Neural cell (in vitro differentiated cells): Measurements from ENCODE around the gene THRSP. TPM values are rescaled to one million over a fixed set of nuclear protein-coding genes. Genes with fewer than 3 reads are reported as not detected.

ENCODE experiments used
- H2AFZ ChIP-seq: fragments of 200-600, 300-800 bp; sonication (generic), shearing (Covaris generic); 2 replicates; pipeline ENCODE4 v1.6.0; 2014; ENCODE audit warnings: low read depth, mild to moderate bottlenecking, antibody characterized with exemption, low read length, moderate library complexity
- H3F3A ChIP-seq: fragments of 200-600 bp; shearing (Covaris generic); 2 replicates; pipeline ENCODE4 v1.6.1; 2016; ENCODE audit warnings: mild to moderate bottlenecking, moderate library complexity, mixed read lengths, antibody characterized with exemption, low read length; ENCODE audit not compliant: insufficient read depth, poor library complexity, severe bottlenecking
- H3K27ac ChIP-seq: fragments of 200-600, 300-800 bp; sonication (generic), shearing (Covaris generic); 2 replicates; pipeline ENCODE4 v1.5.1; 2014; ENCODE audit warnings: mild to moderate bottlenecking, low read length, moderate library complexity
- H3K27me3 ChIP-seq: fragments of 300-800, 200-600 bp; sonication (generic), shearing (Covaris generic); 2 replicates; pipeline ENCODE4 v1.6.0; 2014; ENCODE audit warnings: mild to moderate bottlenecking, low read depth, low read length, moderate library complexity; ENCODE audit not compliant: insufficient read depth
- H3K36me3 ChIP-seq: fragments of 300-800, 200-600 bp; sonication (generic), shearing (Covaris generic); 2 replicates; pipeline ENCODE4 v1.5.1; 2014; ENCODE audit warnings: mild to moderate bottlenecking, antibody characterized with exemption, low read length, moderate library complexity; ENCODE audit not compliant: insufficient read depth
- H3K4me2 ChIP-seq: fragments of 300-800, 200-600 bp; sonication (generic), shearing (Covaris generic); 2 replicates; pipeline ENCODE4 v1.6.0; 2014; ENCODE audit warnings: mild to moderate bottlenecking, low read length
- H3K4me3 ChIP-seq: fragments of 300-800, 200-600 bp; sonication (generic), shearing (Covaris generic); 2 replicates; pipeline ENCODE4 v1.5.1; 2014; ENCODE audit warnings: mild to moderate bottlenecking, low read length, moderate library complexity
- H3K79me2 ChIP-seq: fragments of 200-600 bp; shearing (Covaris generic); replicated peaks from 2 replicates; pipeline ENCODE4 v1.6.0; 2014; ENCODE audit warnings: mild to moderate bottlenecking, low read length, moderate library complexity; ENCODE audit not compliant: insufficient read depth
- H3K9ac ChIP-seq: fragments of 300-800, 200-600 bp; sonication (generic), shearing (Covaris generic); 2 replicates; pipeline ENCODE4 v1.6.1; 2016; ENCODE audit warnings: mild to moderate bottlenecking, low read length, mixed read lengths
- H3K9me2 ChIP-seq: fragments of 200-600 bp; shearing (Covaris generic); 2 replicates; pipeline ENCODE4 v1.6.1; 2016; ENCODE audit warnings: mild to moderate bottlenecking, low read length, mixed read lengths; ENCODE audit not compliant: insufficient read depth
- H3K9me3 ChIP-seq: fragments of 200-600, 300-800 bp; sonication (generic), shearing (Covaris generic); 2 replicates; pipeline ENCODE4 v1.6.1; 2016; ENCODE audit warnings: mild to moderate bottlenecking, mixed run types, low read length, moderate library complexity, mixed read lengths
- H4K20me1 ChIP-seq: fragments of 200-600 bp; shearing (Covaris generic); 2 replicates; pipeline ENCODE4 v1.6.1; 2016; ENCODE audit warnings: mild to moderate bottlenecking, mixed run types; ENCODE audit not compliant: insufficient read depth
- CTCF ChIP-seq: fragments of 450-650 bp; IDR thresholded peaks from 2 replicates; pipeline ENCODE4 v1.5.1; 2014; ENCODE audit warnings: antibody characterized with exemption, mild to moderate bottlenecking, moderate library complexity; ENCODE audit not compliant: poor library complexity, severe bottlenecking
- EP300 ChIP-seq: fragments of 450-650 bp; conservative IDR thresholded peaks from 2 replicates; pipeline ENCODE4 v1.6.1; 2014; ENCODE audit warnings: antibody characterized with exemption, mild to moderate bottlenecking, moderate library complexity; ENCODE audit not compliant: poor library complexity, severe bottlenecking
- EZH2 ChIP-seq: fragments of 200-600, 300-800 bp; shearing (Covaris generic), sonication (generic); IDR thresholded peaks from 2 replicates; pipeline ENCODE4 v1.6.1; 2014; ENCODE audit warnings: antibody characterized with exemption, low read length, borderline replicate concordance, mild to moderate bottlenecking; ENCODE audit not compliant: insufficient read depth, poor library complexity, severe bottlenecking
- MXI1 ChIP-seq: fragments of 450-650 bp; conservative IDR thresholded peaks from 2 replicates; pipeline ENCODE4 v1.6.1; 2014; ENCODE audit warnings: antibody characterized with exemption, mild to moderate bottlenecking; ENCODE audit not compliant: poor library complexity, severe bottlenecking
- POLR2AphosphoS5 ChIP-seq: IDR thresholded peaks from 2 replicates; pipeline ENCODE4 v1.6.1; 2012
- RAD21 ChIP-seq: fragments of 450-650 bp; conservative IDR thresholded peaks from 2 replicates; pipeline ENCODE4 v1.6.1; 2014; ENCODE audit warnings: antibody characterized with exemption, mild to moderate bottlenecking, moderate library complexity
- REST ChIP-seq: IDR thresholded peaks from 2 replicates; pipeline ENCODE4 v1.6.1; 2012; ENCODE audit warnings: borderline replicate concordance
- SMC3 ChIP-seq: fragments of 450-650 bp; conservative IDR thresholded peaks from 2 replicates; pipeline ENCODE4 v1.6.1; 2014; ENCODE audit warnings: antibody characterized with exemption, mild to moderate bottlenecking, moderate library complexity; ENCODE audit not compliant: poor library complexity
- TAF1 ChIP-seq: IDR thresholded peaks from 2 replicates; pipeline ENCODE4 v1.6.1; 2012; ENCODE audit warnings: low read depth
- polyA plus RNA-seq: library from polyadenylated mRNA; depleted of rRNA; stranded (reverse); fragments of >200 nt; gene quantifications from 2 replicates; pipeline ENCODE4 v1.2.3, GENCODE V29; 2014

The THRSP gene
- polyA plus RNA-seq, 1 donor from 2014 or later: not detected

- H3K27ac ChIP-seq: no peak overlapping the region
- TF ChIP-seq SMC3: no peak
Measured at GRCh38 chr11:78100676-78101472, 37.2 kb downstream of the THRSP start.

GRCh38 chr11:78109081-78110015, 45.7 kb downstream of the THRSP start:
- no peaks in the 10 kb centered on the region for H3K79me2 ChIP-seq
- no peaks in the 10 kb centered on the region for H3K27me3 ChIP-seq
- no peak overlapping the region for H3K9ac ChIP-seq
- H3K4me2 ChIP-seq: no peak overlapping the region
- no peaks in the 10 kb centered on the region for H3F3A ChIP-seq
- H3K36me3 ChIP-seq: no peaks in the 10 kb centered on the region
- H3K9me2 ChIP-seq: no peaks in the 10 kb centered on the region
- H3K4me3 ChIP-seq: no peak overlapping the region
- no peaks in the 10 kb centered on the region for H3K9me3 ChIP-seq
- H4K20me1 ChIP-seq: no peaks in the 10 kb centered on the region
- TF ChIP-seq POLR2AphosphoS5 (no peak), CTCF (no peak), EZH2 (no peak), EP300 (no peak), TAF1 (no peak), SMC3 (no peak)
- no peak overlapping the region for H3K27ac ChIP-seq
- no peak overlapping the region for H2AFZ ChIP-seq

More at GRCh38 chr11:78100676-78101472, 37.2 kb downstream of the THRSP start:
- Histone ChIP-seq H3K9ac (no peak overlapping the region), H3K36me3 (no peaks in the 10 kb centered on the region), H3K4me2 (no peak overlapping the region), H3K9me3 (no peaks in the 10 kb centered on the region), H4K20me1 (no peaks in the 10 kb centered on the region), H2AFZ (no peak overlapping the region), H3K79me2 (no peaks in the 10 kb centered on the region), H3K4me3 (no peak overlapping the region), H3K27me3 (no peaks in the 10 kb centered on the region), H3F3A (no peaks in the 10 kb centered on the region), H3K9me2 (no peaks in the 10 kb centered on the region)

GRCh38 chr11:78110351-78110750, 46.7 kb downstream of the THRSP start:
- Histone ChIP-seq H3K4me3 (no peak overlapping the region), H3K9me3 (no peaks in the 10 kb centered on the region), H3K27me3 (no peaks in the 10 kb centered on the region), H3F3A (no peaks in the 10 kb centered on the region), H3K36me3 (no peaks in the 10 kb centered on the region), H3K79me2 (no peaks in the 10 kb centered on the region), H3K4me2 (no peak overlapping the region), H4K20me1 (no peaks in the 10 kb centered on the region), H3K9ac (no peak overlapping the region), H3K9me2 (no peaks in the 10 kb centered on the region), H3K27ac (no peak overlapping the region), H2AFZ (no peak overlapping the region)
- TF ChIP-seq CTCF (no peak), RAD21 (no peak), EZH2 (no peak), SMC3 (no peak), TAF1 (no peak), REST (no peak), EP300 (no peak), POLR2AphosphoS5 (no peak), MXI1 (no peak)
